Renal cortex interstitium (tissue), 11 donors: Measurements from ENCODE around the gene EPYC. TPM values are rescaled to one million over a fixed set of nuclear protein-coding genes. Genes with fewer than 3 reads are reported as not detected.

Experiments
- DNase-seq, 11 donors: peaks; one replicate each; pipeline ENCODE4 v3.0.0-alpha.2; 2013; ENCODE audit warnings: low read depth in 9 of 11, low spot score in 4 of 11; ENCODE audit errors: extremely low read depth in 1 of 11
- polyA plus RNA-seq, 3 donors: library from polyadenylated mRNA; unstranded; fragments of 120-200 nt; gene quantifications; one replicate each; pipeline ENCODE4 v1.2.1, GENCODE V29; 2013; ENCODE audit not compliant: insufficient read length in 3 of 3

Gene EPYC
- polyA plus RNA-seq, 3 donors, result not detected

DNA sequence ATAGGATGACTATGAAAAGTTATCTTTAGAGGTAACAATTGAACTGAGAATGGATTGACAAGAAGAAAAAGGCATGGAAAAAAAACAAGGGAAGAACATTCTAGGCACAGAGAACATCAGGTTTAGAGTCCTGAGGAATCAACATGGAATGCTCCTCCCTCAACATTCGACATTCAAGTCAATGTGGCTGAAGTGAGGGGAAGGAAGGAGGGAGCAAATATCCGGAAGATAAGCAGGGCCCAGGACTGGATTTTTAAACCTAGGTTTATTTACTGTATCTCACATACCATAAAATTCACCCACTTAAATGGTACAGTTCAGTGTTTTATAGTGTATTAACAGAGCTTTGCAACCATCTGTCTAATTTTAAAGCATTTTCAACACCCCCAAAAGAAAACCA is 40.2 kb downstream of the EPYC start:
- DNase-seq, result no peak

GRCh38 chr12:90963946-90964345 is 40.8 kb downstream of the EPYC start:
- no peak for DNase-seq

GRCh38 chr12:90961154-90961553 is 43.6 kb downstream of the EPYC start:
- DNase-seq, result no peak

- DNase-seq, result peak in 9 of 11 donors; percentile 19 to 57 (median 43)
Measured at GRCh38 chr12:90959538-90960139, 45.1 kb downstream of the EPYC start.

DNA sequence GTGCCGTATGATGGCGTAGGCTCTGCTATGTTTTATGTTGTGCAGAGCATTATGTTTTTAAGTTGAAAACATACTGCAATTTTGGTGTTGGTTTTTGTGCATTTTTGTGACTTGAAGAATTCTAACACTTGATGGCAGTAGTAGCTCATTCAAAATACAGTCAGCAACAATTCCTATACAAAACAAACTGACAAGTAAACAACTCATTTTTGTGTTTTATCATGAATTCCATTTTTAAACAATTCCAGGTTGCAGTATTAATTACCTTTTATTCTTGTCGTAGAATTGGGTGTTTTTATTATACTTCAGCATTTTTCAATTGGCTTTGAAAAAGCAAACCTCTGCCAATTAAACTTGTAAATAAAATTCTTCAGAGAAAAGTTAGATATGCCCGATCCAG is 45.7 kb downstream of the EPYC start:
- DNase-seq, result no peak

DNA sequence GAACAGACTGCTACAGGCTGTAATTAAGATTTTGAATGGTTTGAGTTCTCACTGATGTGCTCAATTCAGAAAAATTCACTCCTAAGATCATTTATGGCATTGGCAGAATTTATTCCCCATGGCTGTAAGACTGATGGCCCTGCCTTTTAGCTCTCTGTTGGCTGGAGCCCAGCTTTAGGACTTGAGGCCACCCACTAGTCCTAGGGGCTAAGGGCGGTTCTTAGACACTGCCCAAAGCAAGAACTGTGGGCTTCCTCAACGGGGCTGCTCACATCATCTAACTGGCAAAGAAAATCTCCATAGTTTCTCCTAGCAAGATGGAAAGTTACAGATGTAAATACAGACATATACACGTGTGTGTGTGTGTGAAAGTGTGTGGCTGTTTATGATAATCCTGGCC is 46.4 kb downstream of the EPYC start:
- no peak for DNase-seq

GRCh38 chr12:90954921-90955320 is 49.9 kb downstream of the EPYC start, which contains the start of gene CCER1:
Gene CCER1, minus strand, starts transcription at chr12:90955176. Its CDS starts 434 bp downstream, at chr12:90954742.
- no peak for DNase-seq

- no peak for DNase-seq
Measured at GRCh38 chr12:90954428-90954827, 50.3 kb downstream of the EPYC start.

DNA sequence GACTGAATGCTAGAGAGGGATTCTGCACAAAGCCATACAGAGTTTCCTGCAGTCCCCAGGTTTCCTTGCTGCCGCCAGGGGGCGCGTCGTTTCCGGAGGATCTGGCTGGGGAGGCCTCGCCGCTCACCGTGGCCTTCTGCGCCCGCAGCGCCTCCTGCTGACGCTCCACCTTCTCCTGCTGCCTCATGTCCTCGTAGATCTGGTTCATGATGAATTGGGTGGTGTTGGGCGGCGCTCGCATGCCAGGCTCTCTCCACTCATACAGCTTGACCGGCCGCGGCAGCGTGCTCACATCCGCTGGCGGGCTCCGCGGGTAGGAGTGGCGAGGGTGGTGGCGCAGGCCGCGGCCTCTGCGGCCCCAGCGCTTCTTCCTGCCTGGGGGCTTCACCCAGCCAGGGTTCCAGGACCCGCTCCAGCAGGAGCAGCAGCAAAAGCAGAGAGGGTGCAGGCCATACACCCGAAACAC is 50.8 kb downstream of the EPYC start:
- no peak for DNase-seq

DNA sequence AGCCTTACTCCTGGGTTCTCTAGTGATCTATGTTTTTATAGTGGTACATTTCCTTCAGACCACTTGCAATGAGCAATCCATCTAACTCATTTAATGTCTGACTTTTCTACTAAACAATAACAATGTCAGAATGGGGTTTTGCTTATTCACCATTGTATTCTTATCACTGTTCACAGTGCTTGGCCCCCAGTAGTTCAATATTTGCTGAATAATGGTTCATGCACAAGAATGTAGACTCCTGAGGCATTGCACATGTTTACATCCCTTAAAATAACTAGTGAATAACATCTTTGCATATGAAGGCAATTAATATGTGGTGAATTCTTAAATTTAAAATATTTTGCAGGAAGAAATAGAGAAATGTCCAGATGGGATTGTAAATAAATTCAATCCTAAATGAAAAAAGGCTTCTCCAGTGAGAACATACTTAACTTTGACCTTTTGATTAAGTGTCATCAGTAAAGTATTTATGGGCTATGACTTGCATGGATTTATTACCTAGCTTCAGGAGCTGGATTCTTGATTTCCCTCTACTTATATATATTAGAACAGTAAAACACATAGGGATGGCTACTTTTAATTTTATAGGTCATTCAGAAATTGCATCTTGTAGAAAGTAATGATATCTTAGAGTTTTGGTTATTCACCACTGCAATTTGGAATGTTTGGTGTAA is 53.2 kb downstream of the EPYC start:
- no peak for DNase-seq

DNA sequence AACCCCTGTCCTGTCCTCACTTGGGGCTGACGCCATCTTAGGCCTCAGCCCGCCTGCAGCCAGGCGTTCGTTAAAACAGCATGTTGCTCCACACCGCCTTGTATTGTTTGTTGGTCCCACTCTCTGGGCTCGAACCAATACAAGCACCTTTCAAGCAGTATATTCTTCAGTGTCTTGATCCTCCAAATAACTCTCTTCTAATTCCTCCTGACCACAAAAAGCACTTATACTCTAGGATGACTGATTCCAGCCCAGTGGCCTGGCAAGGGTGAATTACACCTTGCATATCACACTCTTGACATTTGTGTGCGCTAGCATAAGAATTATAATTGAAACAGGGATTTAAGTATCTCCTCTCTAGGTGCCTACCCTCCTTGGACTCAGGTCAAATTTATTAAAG is 56.9 kb downstream of the EPYC start:
- DNase-seq, result no peak

GRCh38 chr12:90945070-90945649 is 59.6 kb downstream of the EPYC start:
- DNase-seq, result no peak

DNA sequence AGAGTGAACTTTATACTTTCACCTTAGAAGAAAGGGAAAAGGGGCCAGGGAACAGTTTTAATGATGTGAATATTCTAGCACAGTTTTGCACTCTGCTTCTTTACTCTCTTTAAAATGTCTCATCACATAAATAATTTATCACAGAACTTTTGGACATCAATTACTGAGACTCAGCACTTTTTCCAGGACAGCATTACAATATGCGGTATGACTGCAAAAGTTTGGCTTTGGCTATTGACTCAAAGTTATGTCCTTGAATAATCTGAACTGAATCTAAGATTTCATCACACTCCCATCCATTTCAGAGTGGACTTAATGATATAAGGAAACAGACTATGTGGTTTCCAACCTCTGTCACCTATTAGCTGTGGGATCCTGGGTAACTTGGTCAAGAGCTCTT is 61.5 kb downstream of the EPYC start:
- no peak for DNase-seq

DNA sequence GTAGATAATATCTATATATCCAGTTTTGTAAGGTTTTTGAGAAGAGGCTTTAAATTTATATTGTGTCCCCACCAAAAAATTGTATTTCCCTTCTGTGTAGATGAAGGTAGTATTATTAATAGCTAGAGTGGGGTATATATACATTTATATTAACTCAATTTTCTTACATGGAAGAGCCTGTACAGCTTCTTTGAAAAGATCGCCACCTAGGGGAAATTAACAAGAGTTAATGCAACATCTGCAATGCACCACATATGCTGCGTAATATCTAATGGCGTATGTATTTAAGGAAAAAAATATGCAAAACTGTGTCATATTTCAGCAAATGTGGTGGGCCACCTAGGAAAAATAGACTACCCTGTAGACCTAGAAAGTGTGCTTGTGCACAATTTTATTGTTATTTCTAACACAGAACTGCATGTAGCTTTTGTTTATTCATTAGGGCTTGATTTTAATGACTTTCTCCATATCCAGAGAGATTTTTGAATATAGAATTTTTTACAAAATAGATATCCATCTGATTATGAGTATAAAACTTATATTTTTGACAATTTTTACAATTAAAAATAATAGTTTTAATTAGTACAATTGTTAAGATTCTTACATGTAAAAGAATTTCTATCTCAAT is 63.8 kb downstream of the EPYC start:
- no peak for DNase-seq

GRCh38 chr12:90939382-90939781 is 65.4 kb downstream of the EPYC start:
- no peak for DNase-seq

DNA sequence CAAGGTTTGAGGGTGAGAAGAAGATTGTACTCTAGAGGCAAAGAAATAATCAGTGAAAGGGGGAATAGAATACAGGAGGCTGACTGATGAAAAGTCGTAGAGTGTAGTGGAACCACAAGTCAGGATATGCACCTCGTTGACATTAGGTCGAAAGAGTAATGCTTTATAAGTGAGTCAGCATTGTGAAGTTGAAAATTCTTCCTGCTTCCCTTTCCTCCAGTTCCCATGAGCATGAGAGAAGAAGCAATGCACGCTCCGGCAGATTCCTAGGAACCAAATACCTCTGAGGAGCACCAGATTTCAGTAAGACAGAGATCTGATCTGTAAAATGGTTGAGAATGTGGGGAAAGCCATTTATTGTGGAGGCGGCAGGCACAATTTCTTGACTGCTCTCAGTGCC is 66.3 kb downstream of the EPYC start:
- DNase-seq, result no peak

GRCh38 chr12:90937651-90938050 is 67.1 kb downstream of the EPYC start:
- DNase-seq, result no peak

GRCh38 chr12:90936230-90937005 is 68.4 kb downstream of the EPYC start:
- DNase-seq, result no peak

- DNase-seq, result no peak
Measured at GRCh38 chr12:90925562-90925961, 79.2 kb downstream of the EPYC start.
